Bladder microvascular endothelial cell (primary cell): Measurements from ENCODE around the gene METTL16. TPM values are rescaled to one million over a fixed set of nuclear protein-coding genes. Genes with fewer than 3 reads are reported as not detected.

Source experiments
- total RNA-seq: library from RNA; depleted of rRNA; stranded (reverse); fragments of >200 nt; gene quantifications from 2 replicates; pipeline ENCODE4 v1.2.3, GENCODE V29; 2014

The METTL16 gene
- total RNA-seq = 7.3 and 13.0 TPM in 2 replicates

DNA sequence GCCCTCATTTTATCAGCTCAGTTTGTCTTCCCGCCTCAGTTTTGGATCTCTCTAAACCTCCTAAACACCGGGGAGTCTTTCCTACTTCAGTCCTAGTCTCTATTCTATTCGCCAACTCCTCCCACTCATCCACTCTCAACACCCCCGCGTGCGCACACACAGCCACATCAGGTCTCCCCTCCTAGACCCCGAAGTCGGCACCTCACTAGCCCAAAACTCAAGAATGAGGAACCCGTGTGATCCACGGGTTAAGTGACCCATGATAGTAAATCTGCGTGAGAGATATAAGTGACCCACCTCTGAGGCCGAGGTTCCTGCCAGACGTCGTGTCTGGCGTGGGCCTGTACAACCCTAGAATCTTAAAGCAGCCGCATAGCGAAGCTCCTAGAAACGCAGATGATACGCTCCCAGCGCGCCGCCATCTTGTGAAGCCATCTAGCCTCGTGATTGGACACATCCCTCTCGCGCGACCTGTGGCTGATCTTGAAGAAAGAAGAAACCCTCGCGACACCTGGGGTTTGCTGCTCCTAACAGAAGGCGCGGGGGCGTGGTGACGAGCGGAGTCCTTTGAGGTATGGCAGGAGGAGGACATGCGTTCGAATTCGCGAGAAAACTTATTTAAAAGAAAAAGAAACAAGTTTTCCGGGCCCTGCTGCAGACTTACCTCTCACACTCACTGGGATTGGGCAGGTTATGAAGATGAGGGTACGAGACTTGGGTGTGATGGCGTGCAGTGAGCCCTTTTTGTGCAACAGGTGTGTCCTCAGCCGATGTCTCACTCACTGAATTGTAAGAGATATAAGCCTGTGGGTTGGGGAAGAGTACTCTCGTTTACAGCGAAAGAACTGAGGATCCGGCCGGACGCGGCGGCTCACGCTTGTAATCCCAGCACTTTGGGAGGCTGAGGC is at the start of gene METTL16:
METTL16 (minus strand) TSS at position 427 of the 908 bp plus-strand sequence. CDS start 9,557 bp downstream, outside the sequence.

DNA sequence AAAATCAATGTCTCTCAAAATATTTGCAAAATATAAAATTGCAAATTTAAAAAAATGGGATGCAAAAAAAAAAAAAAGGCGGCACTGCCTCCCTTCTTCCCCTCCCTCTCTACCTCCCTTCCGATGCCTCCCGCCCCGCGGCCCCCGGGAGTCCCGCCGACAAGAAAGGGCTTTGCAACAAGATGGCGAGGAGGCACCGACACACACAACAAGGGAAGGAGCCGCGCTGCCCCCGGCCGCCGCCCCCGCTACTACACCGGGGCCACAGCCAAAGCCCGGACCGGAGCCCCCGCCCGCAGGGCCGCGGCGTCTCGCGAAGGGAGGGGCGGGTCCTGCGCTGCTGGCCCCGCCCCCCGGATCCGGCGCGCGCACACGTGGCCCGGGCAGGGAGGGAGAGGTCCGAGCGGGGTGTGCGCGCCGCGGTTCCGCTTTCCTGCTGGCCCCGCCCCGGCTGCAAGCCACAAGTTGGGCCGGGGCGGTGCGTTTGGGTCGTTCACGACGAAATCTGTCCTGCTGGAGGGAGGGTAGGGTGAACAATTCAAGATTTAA is 110.7 kb downstream of the METTL16 start, which contains the start of gene MNT:
MNT (minus strand) TSS at position 184 of the 549 bp plus-strand sequence. CDS start 348 bp downstream, outside the sequence.

Other genes with a start within 250 kb of the METTL16 start
- 18.5 and 37.3 TPM in 2 replicates for gene SMG6, start 208.1 kb downstream of the METTL16 start, total RNA-seq
- 11.5 and 11.7 TPM in 2 replicates for gene SRR, start 207.9 kb downstream of the METTL16 start, total RNA-seq
- 28.0 and 46.8 TPM in 2 replicates for gene TSR1, start 175.4 kb downstream of the METTL16 start, total RNA-seq
- gene SGSM2, start 174.4 kb downstream of the METTL16 start, total RNA-seq = 23.2 and 58.8 TPM in 2 replicates
- 2.1 and 5.7 TPM in 2 replicates for gene MNT, start 110.8 kb downstream of the METTL16 start, total RNA-seq
- gene PAFAH1B1, start 81.8 kb upstream of the METTL16 start, total RNA-seq = 58.3 and 151 TPM in 2 replicates
- gene CLUH, start 199.9 kb upstream of the METTL16 start, total RNA-seq = 25.6 and 58.2 TPM in 2 replicates
- not detected in 2 replicates for gene CCDC92B, start 237.8 kb upstream of the METTL16 start, total RNA-seq